ENCODE results near the gene TGM2. TPM values are rescaled to one million over a fixed set of nuclear protein-coding genes. Genes with fewer than 3 reads are reported as not detected.

The TGM2 gene
- total RNA-seq, 4 donors from 2014 or later = 170 to 385 (median 212) TPM

DNA sequence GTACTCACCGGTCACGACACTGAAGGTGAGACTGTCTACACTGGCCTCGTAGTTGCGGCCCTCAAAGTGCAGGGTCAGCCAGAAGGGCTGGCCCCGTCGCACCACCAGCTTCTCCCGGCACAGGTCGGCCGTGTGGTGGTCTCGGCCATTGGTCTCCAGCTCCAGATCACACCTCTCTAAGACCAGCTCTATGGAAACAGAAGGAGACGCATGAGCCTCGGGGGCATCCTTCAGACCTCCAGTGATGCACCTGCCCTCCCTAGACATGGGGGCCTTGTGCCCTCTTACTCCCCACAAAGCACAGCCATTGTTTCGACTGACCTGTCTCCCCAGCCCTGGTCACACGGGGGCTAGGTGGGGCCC, 3.7 kb downstream of the TGM2 start:
- Histone ChIP-seq H3K9me3 (no peaks in the 10 kb centered on the region), H3K36me3 (peaks cover 0 to 29% (median 20%) of the 10 kb centered on the region in 4 donors), H3K27me3 (no peaks in the 10 kb centered on the region), H3K4me3 (no peak overlapping the region), H3K27ac (replicated peaks in 1 of 4) (peak overlapping the region; percentile 87 to 93 (median 88)), H3K4me1 (peaks cover 69 to 100% (median 98%) of the 10 kb centered on the region in 4 donors)
- DNase-seq (ENCODE audit: extremely low spot score) = no peak
- intact Hi-C loops (cut with DNase I) = no loop called here
- WGBS = 88% methylated on average over 13 of the region's 14 CpGs
- TF ChIP-seq, protein P1, sequence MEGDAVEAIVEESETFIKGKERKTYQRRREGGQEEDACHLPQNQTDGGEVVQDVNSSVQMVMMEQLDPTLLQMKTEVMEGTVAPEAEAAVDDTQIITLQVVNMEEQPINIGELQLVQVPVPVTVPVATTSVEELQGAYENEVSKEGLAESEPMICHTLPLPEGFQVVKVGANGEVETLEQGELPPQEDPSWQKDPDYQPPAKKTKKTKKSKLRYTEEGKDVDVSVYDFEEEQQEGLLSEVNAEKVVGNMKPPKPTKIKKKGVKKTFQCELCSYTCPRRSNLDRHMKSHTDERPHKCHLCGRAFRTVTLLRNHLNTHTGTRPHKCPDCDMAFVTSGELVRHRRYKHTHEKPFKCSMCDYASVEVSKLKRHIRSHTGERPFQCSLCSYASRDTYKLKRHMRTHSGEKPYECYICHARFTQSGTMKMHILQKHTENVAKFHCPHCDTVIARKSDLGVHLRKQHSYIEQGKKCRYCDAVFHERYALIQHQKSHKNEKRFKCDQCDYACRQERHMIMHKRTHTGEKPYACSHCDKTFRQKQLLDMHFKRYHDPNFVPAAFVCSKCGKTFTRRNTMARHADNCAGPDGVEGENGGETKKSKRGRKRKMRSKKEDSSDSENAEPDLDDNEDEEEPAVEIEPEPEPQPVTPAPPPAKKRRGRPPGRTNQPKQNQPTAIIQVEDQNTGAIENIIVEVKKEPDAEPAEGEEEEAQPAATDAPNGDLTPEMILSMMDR (IDR thresholded peaks at IDR 0.05) = no peak
- TF ChIP-seq POLR2A (IDR thresholded peaks at IDR 0.05; ENCODE audit: low read depth) = no peak

DNA sequence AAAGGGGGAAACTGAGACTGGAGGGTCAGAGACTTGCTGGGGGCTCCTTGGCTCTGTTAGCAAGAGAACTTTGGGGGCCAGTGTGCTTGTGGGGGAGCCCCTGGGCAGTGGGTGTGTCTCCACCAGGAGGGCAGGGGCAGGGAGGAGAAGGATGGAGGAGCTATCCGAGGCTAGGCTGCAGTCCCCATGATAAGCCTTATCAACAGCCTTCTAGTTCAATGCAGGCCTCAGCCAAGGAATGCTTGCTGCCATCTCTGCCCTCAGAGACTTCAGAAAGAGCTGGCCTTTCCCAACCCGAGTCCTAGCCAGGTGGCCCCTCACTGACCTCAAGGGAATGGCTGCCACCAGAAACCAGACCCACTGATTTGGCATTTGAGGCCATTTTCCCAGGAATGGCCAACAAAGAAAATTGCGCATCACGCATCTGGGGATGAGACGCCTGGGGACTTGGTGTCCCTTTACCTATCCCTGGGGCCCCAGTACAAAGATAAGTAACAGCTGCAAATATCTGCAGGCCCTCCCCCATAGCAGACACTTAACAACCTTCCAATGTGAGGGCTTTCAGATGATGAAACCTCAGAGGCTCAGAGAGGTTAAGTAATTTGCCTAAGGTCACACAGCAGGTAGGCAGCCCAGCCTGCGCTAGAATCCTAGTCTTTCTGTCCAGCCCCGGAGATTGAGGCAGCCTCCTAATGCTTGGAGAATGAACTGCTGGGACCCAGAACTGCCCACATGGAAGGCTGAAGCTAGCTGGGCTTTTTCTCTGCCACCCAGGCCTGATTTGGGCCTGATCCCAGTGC, 4.9 kb downstream of the TGM2 start:
- TF ChIP-seq, protein P1 (IDR thresholded peaks at IDR 0.05) = no peak
- TF ChIP-seq POLR2AphosphoS5 (IDR thresholded peaks at IDR 0.05) (no peak), EP300 (IDR thresholded peaks at IDR 0.05) (no peak), POLR2A (IDR thresholded peaks at IDR 0.05; ENCODE audit: low read depth) (no peak)
- Histone ChIP-seq H3K36me3 (peaks cover 6 to 42% (median 33%) of the 10 kb centered on the region in 4 donors), H3K27me3 (no peaks in the 10 kb centered on the region), H3K9me3 (no peaks in the 10 kb centered on the region), H3K4me3 (no peak overlapping the region), H3K4me1 (peaks cover 80 to 100% (median 96%) of the 10 kb centered on the region in 4 donors), H3K27ac (replicated peaks in 1 of 4) (peak overlapping the region; percentile 87 to 93 (median 88))
- no peak for DNase-seq (ENCODE audit: extremely low spot score)
- WGBS = 91% methylated on average over 6 of the region's 7 CpGs
- intact Hi-C loops (cut with DNase I) = no loop called here

DNA sequence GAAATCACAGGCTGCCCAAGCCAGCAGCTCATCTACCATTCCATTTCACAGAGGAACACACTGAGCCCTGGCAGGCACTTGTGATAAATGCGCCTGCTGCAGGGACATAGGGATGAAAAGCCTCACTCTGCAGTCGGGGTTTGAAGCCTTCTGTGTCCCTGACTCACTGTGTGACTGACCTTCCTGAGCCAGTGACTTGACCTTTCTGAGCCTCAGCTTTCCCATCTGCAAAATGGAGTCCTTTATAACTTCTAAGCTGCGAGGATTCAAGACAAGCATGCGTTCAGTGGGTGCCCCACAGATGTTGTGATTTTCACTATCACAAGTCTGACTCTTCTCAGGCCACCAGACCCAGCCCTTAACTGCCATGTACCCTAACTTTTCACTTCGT, 5.5 kb downstream of the TGM2 start:
- 90% methylated on average over 5 of the region's 5 CpGs for WGBS
- Histone ChIP-seq H3K27ac (replicated peaks in 1 of 4) (peak overlapping the region; percentile 87 to 93 (median 88)), H3K4me1 (peaks cover 80 to 100% (median 96%) of the 10 kb centered on the region in 4 donors)

DNA sequence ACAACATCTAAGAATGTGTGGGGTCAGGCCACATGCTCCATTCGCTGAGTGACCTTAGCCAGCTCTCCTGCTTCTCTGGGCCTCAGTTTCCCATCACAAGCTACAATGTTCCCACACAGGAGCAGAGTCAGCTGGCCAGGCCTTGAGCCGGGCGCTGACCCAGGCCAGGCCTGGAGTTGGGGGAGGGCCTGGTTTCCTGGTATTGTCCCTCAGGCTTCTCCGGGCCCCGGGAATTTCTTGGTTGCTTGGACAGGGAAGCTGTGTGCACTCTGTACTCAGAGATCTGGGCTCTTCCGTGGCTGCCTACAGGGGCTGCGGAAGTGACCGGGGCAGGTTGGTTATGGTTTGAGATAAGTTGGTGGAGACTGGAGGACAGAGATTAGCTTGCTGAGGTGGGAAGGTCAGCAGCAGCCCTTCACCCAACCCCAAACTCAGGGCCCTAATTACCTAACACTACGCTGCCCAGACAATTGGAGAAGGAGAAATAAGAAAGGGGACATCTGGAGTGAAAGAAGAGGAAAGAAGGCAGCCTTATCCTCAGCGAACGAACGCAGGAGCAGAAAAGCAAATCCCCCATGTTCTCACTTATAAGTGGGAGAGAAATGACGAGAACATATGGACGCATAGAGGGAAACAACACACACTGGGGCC, 6.2 kb downstream of the TGM2 start:
- WGBS = 63% methylated on average over 14 of the region's 14 CpGs
- TF ChIP-seq POLR2A (IDR thresholded peaks at IDR 0.05; ENCODE audit: low read depth) = no peak
- TF ChIP-seq POLR2AphosphoS5 (IDR thresholded peaks at IDR 0.05) = peak in 1 of 2 donors; percentile 59
- H3K9me3 ChIP-seq = no peaks in the 10 kb centered on the region
- H3K27me3 ChIP-seq = no peaks in the 10 kb centered on the region
- peak overlapping the region; percentile 87 to 93 (median 88) for H3K27ac ChIP-seq (replicated peaks in 1 of 4)
- H3K36me3 ChIP-seq = peaks cover 6 to 55% (median 42%) of the 10 kb centered on the region in 4 donors
- intact Hi-C loops (cut with DNase I) = no loop called here
- H3K4me1 ChIP-seq = peaks cover 79 to 100% (median 96%) of the 10 kb centered on the region in 4 donors
- DNase-seq (ENCODE audit: extremely low spot score) = no peak
- no peak overlapping the region for H3K4me3 ChIP-seq

More for the DNA sequence above, 5.5 kb downstream of the TGM2 start:
- H3K9me3 ChIP-seq = no peaks in the 10 kb centered on the region
- DNase-seq (ENCODE audit: extremely low spot score) = no peak
- H3K27me3 ChIP-seq = no peaks in the 10 kb centered on the region
- intact Hi-C loops (cut with DNase I) = no loop called here
- TF ChIP-seq POLR2A (IDR thresholded peaks at IDR 0.05; ENCODE audit: low read depth) (no peak), EP300 (IDR thresholded peaks at IDR 0.05) (no peak), POLR2AphosphoS5 (IDR thresholded peaks at IDR 0.05) (no peak)
- TF ChIP-seq, protein P1 (IDR thresholded peaks at IDR 0.05) = no peak
- no peak overlapping the region for H3K4me3 ChIP-seq
- H3K36me3 ChIP-seq = peaks cover 6 to 48% (median 38%) of the 10 kb centered on the region in 4 donors

Measured in esophagus muscularis mucosa (tissue), 4 donors.